Large intestine (tissue), 3 donors: Measurements from ENCODE around the gene NRG3. TPM values are rescaled to one million over a fixed set of nuclear protein-coding genes. Genes with fewer than 3 reads are reported as not detected.
"Not testable (repeated sequence)": the region's sequence is repeated elsewhere in the genome, so short reads cannot be mapped to it uniquely, and the experiment has no call there.

Source experiments
- DNase-seq, 2 donors: peaks; one replicate each; pipeline versions ENCODE4 v3.0.0 to v3.0.0-alpha.2; 2013
- H3K27ac ChIP-seq: one replicate; pipeline ENCODE4 v1.5.1; 2013; ENCODE audit warnings: low read length
- H3K27me3 ChIP-seq: 2 replicates; pipeline ENCODE4 v1.6.1; 2013; ENCODE audit warnings: low read length; ENCODE audit not compliant: control insufficient read depth, insufficient read depth
- H3K36me3 ChIP-seq: 2 replicates; pipeline ENCODE4 v1.6.1; 2013; ENCODE audit warnings: low read length; ENCODE audit not compliant: control insufficient read depth, insufficient read depth
- H3K4me1 ChIP-seq: one replicate; pipeline ENCODE4 v1.6.1; 2013; ENCODE audit warnings: low read length; ENCODE audit not compliant: control insufficient read depth, insufficient read depth
- H3K4me3 ChIP-seq: one replicate; pipeline ENCODE4 v1.5.1; 2013; ENCODE audit warnings: low read length
- H3K9me3 ChIP-seq: one replicate; pipeline ENCODE4 v1.6.1; 2013; ENCODE audit warnings: mild to moderate bottlenecking, low read depth, low read length, moderate library complexity; ENCODE audit not compliant: control insufficient read depth
- WGBS: methylation state at CpG from one replicate; pipeline ENCODE4 v1.1.5; 2013; ENCODE audit warnings: low lambda C conversion rate; ENCODE audit not compliant: insufficient coverage; 5-methylcytosine and 5-hydroxymethylcytosine counted together
- polyA plus RNA-seq: library from polyadenylated mRNA; unstranded; fragments of 120-200 nt; gene quantifications from one replicate; pipeline ENCODE4 v1.2.1, GENCODE V29; 2013

The NRG3 gene
- polyA plus RNA-seq, 1 donor: 0.96 TPM

DNA sequence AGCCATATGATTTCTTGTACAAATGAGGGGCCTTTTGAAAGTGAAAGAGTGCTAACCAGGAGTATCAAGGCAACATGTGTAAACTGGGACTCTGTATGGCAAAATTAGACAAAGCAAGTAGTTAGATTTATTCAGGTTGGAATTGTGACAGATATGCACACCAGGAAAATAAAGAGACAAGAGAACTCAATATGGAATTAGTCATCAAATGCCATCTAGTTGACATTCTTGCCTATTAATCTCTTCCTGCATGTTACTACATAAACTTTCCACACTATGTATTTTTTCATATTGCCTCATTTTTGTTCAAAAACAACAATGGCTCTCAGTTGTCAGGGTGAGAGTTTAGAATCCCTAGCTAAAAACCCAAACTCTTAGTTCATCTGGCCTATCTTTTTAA lies 799.0 kb downstream of the NRG3 start:
- Histone ChIP-seq H3K4me1 (no peaks in the 10 kb centered on the region), H3K36me3 (no peaks in the 10 kb centered on the region), H3K4me3 (no peak overlapping the region), H3K27ac (no peak overlapping the region), H3K27me3 (no peaks in the 10 kb centered on the region), H3K9me3 (no peaks in the 10 kb centered on the region)
- no peak for DNase-seq

DNA sequence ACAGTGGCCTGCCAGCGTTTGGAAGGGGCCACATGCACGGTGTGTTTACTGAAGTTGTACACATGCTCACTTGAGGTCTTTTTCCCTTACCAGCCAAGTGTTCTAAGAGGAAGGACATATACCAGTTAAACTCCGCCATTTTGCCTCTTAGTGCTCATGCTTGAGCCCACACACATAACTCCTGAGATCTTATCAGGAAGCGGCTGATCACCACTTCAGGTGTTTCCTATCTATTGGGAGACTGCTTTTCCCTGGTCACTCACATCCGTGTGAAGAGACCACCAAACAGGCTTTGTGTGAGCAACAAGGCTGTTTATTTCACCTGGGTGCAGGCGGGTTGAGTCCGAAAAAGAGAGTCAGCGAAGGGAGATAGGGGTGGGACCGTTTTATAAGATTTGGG lies 802.9 kb downstream of the NRG3 start:
- H3K4me3 ChIP-seq, DNase-seq, H3K9me3 ChIP-seq, H3K4me1 ChIP-seq, H3K27ac ChIP-seq, H3K36me3 ChIP-seq, H3K27me3 ChIP-seq: not testable (repeated sequence)
- no CpG with 5 or more reads among the region's 9 CpGs for WGBS

DNA sequence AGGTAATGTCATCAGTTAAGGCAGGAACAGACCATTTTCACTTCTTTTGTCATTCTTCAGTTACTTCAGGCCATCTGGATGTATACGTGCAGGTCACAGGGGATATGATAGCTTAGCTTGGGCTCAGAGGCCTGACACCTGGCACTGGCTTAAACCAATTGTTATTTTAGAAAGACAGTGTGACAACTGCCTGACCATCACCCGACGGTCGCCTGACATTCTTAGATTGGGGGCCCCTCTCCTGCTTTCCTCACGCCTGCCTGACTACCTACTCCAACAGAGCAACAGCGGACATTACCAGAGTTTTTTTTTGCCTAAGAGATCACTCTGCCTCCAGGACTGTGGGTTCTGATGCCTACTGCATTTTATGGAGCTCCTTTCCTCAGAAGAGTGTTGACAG lies 803.5 kb downstream of the NRG3 start:
- DNase-seq, H3K4me1 ChIP-seq, H3K9me3 ChIP-seq, H3K27me3 ChIP-seq, H3K27ac ChIP-seq, H3K4me3 ChIP-seq, H3K36me3 ChIP-seq: not testable (repeated sequence)
- WGBS: no CpG with 5 or more reads among the region's 6 CpGs

DNA sequence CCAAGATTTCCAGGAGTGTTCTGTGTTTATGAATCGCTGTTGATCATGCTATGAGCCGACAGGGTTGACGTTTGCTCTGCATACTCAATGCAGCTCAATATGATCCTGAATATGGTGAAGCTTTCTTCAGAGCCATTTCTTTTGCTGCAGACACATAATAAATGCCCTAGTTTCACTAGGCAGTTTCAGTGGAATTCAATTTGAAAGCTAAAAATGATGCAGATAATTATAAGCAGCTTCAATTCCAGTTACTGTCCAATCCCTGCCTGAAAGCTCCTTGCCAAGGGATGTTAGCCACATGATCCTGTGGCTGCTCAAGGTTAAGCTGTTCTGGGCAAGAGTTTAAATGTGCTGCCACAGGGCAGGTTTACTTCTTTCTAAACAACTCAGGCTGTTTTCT lies 805.6 kb downstream of the NRG3 start:
- Histone ChIP-seq H3K36me3 (no peaks in the 10 kb centered on the region), H3K27me3 (no peaks in the 10 kb centered on the region), H3K4me1 (no peaks in the 10 kb centered on the region), H3K9me3 (no peaks in the 10 kb centered on the region), H3K4me3 (no peak overlapping the region), H3K27ac (no peak overlapping the region)
- DNase-seq: no peak
- no CpG with 5 or more reads among the region's 3 CpGs for WGBS

DNA sequence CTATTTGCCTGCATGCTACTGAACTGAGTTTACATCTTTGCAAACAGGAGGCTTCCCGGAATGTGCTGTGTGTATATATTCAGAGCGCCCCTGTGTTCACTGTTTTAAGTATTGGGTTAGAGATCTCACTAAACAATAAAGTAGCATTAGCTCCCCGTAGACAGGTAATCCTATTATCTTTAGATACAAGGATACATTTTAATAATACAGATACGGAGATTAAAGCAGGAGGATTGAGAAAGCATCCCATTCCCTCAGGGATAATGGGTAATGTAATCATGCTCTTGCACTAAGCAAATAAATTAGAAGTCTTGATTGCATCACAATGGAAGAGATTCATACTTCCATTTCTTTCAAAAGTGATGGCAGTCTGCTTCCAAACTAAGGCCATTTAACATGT lies 809.0 kb downstream of the NRG3 start:
- Histone ChIP-seq H3K4me1 (no peaks in the 10 kb centered on the region), H3K27me3 (no peaks in the 10 kb centered on the region), H3K36me3 (no peaks in the 10 kb centered on the region), H3K4me3 (no peak overlapping the region), H3K9me3 (no peaks in the 10 kb centered on the region), H3K27ac (no peak overlapping the region)
- no peak for DNase-seq
- 48% methylated on average over 2 of the region's 4 CpGs for WGBS

DNA sequence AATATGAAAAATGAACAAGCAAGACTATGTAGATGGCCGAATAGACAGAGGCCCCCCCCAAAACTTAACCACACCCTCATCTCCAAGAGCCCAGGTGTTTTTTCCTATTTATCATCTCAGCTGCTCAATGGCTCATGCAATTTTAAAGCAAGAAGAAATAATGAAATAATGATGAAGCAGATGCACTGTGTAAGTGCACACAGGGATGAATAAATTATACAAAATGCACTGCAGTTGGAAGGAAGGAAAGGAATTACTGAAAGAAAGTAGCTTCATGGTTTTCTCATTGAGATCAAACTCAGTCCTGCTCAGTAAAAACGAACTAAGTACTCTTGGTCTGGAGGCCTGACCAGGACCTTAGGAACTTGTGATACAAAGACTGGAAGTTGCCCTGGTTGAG lies 810.1 kb downstream of the NRG3 start:
- no peak for DNase-seq
- Histone ChIP-seq H3K36me3 (no peaks in the 10 kb centered on the region), H3K27me3 (no peaks in the 10 kb centered on the region), H3K4me1 (no peaks in the 10 kb centered on the region), H3K27ac (no peak overlapping the region), H3K4me3 (no peak overlapping the region), H3K9me3 (no peaks in the 10 kb centered on the region)
- 71% methylated on average over 1 of the region's 2 CpGs for WGBS

DNA sequence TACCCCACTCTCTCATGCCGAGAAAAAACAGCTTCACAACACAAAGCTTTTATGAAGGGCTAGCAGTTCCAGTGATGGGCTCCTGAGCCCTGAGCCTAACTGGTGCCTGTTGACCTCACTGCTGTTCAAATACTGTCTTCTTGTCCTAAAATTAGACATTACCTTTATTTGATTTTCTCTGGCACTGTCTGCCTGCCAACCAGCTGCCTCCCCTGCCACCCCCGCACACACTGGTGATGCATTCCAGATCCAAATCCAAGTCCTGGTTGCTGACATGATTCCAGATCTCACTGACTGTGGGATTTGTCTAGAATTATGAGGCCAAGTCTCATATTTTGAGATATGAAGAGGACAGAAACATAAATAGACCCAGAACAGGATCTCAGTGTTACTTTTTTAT lies 816.2 kb downstream of the NRG3 start:
- WGBS: no CpG with 5 or more reads among the region's 2 CpGs
- Histone ChIP-seq H3K27me3 (no peaks in the 10 kb centered on the region), H3K27ac (no peak overlapping the region), H3K4me1 (no peaks in the 10 kb centered on the region), H3K9me3 (no peaks in the 10 kb centered on the region), H3K4me3 (no peak overlapping the region), H3K36me3 (no peaks in the 10 kb centered on the region)
- no peak for DNase-seq

DNA sequence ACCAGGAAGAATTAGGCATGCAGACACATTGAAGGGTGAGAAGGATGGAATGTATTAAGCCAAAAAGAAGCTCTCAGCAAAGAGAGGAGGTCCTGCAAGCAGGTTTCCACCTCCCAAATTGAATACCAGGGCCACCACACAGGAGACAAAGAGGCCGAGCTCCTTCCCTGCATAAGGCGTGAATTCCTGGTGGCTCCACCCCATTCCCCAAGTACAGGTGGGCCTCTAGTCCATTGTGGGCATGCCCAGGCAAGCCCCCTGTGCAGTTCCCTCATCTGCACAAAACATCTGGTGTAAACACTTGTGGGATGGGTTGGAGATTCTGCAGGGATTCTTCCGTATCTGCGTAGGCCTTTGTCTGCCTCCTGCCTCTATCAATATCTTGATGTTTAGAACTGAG lies 817.5 kb downstream of the NRG3 start:
- H3K27ac ChIP-seq: no peak overlapping the region
- DNase-seq: no peak
- H3K9me3 ChIP-seq: no peaks in the 10 kb centered on the region
- no peaks in the 10 kb centered on the region for H3K36me3 ChIP-seq
- no peaks in the 10 kb centered on the region for H3K27me3 ChIP-seq
- no peaks in the 10 kb centered on the region for H3K4me1 ChIP-seq
- no peak overlapping the region for H3K4me3 ChIP-seq
- WGBS: no CpG with 5 or more reads among the region's 4 CpGs

DNA sequence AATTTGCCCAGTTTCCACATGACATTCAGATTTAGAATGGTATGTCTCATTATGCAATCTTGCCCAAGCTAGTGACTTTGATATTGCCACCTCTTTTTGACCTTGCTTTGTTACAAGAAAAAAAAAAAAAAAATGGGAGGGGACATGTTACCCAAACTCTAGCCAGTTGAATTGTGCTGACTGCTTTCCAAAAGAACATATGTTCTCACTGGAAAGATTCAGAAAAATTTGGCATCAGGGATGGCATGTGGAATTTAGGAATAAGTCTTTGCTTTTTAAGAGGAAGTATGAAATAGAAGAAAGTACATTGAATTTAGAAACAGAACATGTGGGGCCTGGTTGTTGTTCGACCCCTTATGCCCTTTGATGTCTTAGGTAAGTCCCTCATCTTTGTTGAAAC lies 846.8 kb downstream of the NRG3 start:
- no peaks in the 10 kb centered on the region for H3K4me1 ChIP-seq
- H3K9me3 ChIP-seq: no peaks in the 10 kb centered on the region
- no peak overlapping the region for H3K27ac ChIP-seq
- no peak overlapping the region for H3K4me3 ChIP-seq
- H3K27me3 ChIP-seq: no peaks in the 10 kb centered on the region
- no peaks in the 10 kb centered on the region for H3K36me3 ChIP-seq
- no peak for DNase-seq
- 100% methylated on average over 1 of the region's 1 CpG for WGBS

DNA sequence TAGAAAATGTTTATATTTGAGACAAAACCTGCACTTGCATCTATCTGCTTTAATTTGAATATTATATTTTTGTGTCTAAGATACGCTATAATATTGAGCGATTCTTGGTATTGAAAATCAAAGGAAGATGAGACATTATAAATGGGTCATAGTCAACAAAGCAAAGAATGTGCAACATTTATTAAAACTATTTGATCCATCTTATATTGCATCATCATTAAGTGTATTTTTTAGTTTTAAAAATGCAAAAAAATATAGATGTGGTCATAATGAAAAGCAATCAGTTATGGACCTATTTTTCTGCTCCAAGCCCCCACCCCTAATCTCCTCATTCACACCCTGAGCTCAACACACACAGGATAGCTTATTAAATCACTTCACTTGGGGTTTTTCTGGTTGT lies 847.3 kb downstream of the NRG3 start:
- no peak for DNase-seq
- WGBS: 95% methylated on average over 2 of the region's 2 CpGs
- Histone ChIP-seq H3K4me3 (no peak overlapping the region), H3K27ac (no peak overlapping the region), H3K27me3 (no peaks in the 10 kb centered on the region), H3K9me3 (no peaks in the 10 kb centered on the region), H3K4me1 (no peaks in the 10 kb centered on the region), H3K36me3 (no peaks in the 10 kb centered on the region)

DNA sequence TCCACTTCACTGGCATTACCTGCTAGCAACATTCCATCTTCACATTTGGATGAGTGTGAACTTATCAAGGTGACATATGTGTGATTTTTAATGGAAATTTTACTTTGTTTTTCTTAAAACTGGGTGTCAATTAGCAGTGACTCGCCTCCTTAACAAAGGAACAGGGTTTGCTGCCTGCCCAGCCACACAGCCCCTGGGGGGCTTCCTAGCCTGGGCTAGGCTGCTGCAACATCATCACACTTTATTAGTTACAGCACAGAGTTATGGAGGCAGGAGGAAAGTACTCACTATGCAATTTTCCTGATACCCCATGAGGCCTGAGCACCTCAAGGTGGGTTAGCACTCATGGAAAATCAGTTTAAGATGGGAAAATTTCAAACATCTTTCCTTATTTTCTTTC lies 861.3 kb downstream of the NRG3 start:
- Histone ChIP-seq H3K36me3 (no peaks in the 10 kb centered on the region), H3K4me3 (no peak overlapping the region), H3K27me3 (no peaks in the 10 kb centered on the region), H3K27ac (no peak overlapping the region), H3K9me3 (no peaks in the 10 kb centered on the region), H3K4me1 (no peaks in the 10 kb centered on the region)
- no CpG with 5 or more reads among the region's 1 CpG for WGBS
- no peak for DNase-seq
